ENCODE results near the gene MMP11. TPM values are rescaled to one million over a fixed set of nuclear protein-coding genes. Genes with fewer than 3 reads are reported as not detected.

The MMP11 gene
- total RNA-seq, 3 donors from 2014 or later = 2.0 to 6.3 (median 4.0) TPM

- no peaks in the 10 kb centered on the region for H3K36me3 ChIP-seq (ENCODE audit: low read depth)
- intact Hi-C loops (cut with DNase I, micrococcal nuclease) = no loop called here
- ATAC-seq (no peak), DNase-seq (no peak)
- no peaks in the 10 kb centered on the region for H3K9me3 ChIP-seq
- TF ChIP-seq CTCF (IDR thresholded peaks at IDR 0.05) = no peak
- H3K4me3 ChIP-seq = no peak overlapping the region
- H3K4me1 ChIP-seq (ENCODE audit: low read depth) = peaks cover 6% of the 10 kb centered on the region
These were observed 17.5 kb upstream of the MMP11 start for GRCh38 chr22:23754980-23755636.

GRCh38 chr22:23755711-23756110 is 16.9 kb upstream of the MMP11 start:
- peaks cover 3% of the 10 kb centered on the region for H3K4me1 ChIP-seq (ENCODE audit: low read depth)
- no peak overlapping the region for H3K4me3 ChIP-seq
- H3K9me3 ChIP-seq = no peaks in the 10 kb centered on the region
- ATAC-seq (no peak), DNase-seq (no peak)
- no peaks in the 10 kb centered on the region for H3K36me3 ChIP-seq (ENCODE audit: low read depth)
- no peak for TF ChIP-seq CTCF (IDR thresholded peaks at IDR 0.05)
- intact Hi-C loops (cut with DNase I, micrococcal nuclease) = no loop called here

- Histone ChIP-seq H3K4me1 (ENCODE audit: low read depth) (peaks cover 2% of the 10 kb centered on the region), H3K36me3 (ENCODE audit: low read depth) (no peaks in the 10 kb centered on the region), H3K9me3 (no peaks in the 10 kb centered on the region), H3K4me3 (no peak overlapping the region)
- TF ChIP-seq CTCF (IDR thresholded peaks at IDR 0.05) = no peak
- intact Hi-C loops (cut with DNase I, micrococcal nuclease) = no loop called here
- no peak for DNase-seq
- ATAC-seq = no peak
These were observed 15.8 kb upstream of the MMP11 start for GRCh38 chr22:23756891-23757290.

DNA sequence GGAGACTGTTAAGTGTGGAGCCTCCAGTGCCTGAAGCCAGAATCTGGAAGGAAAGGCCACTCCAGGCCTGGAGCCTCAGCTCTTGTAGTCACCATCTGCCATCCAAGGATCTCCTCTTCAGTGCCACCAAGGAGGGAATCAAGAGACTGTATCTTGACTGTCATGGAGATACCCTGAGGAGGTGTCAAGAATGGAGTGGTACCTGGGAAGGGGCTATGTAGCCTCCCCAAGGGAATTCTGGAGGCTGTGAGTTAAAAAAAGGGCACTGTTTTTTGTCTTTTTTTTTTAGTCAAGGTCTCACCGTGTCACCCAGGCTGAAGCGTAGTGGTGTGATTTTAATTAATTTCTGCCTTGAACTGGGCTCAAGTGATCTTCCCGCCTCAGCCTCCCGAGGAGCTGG is 13.1 kb upstream of the MMP11 start:
- H3K4me1 ChIP-seq (ENCODE audit: low read depth) = peaks cover 2% of the 10 kb centered on the region
- no peak for TF ChIP-seq CTCF (IDR thresholded peaks at IDR 0.05)
- ATAC-seq (no peak), DNase-seq (no peak)
- H3K4me3 ChIP-seq = no peak overlapping the region
- intact Hi-C loops (cut with DNase I, micrococcal nuclease) = no loop called here
- no peaks in the 10 kb centered on the region for H3K9me3 ChIP-seq
- no peaks in the 10 kb centered on the region for H3K36me3 ChIP-seq (ENCODE audit: low read depth)

GRCh38 chr22:23760056-23760455 is 12.6 kb upstream of the MMP11 start:
- DNase-seq (no peak), ATAC-seq (no peak)
- Histone ChIP-seq H3K9me3 (no peaks in the 10 kb centered on the region), H3K4me1 (ENCODE audit: low read depth) (peaks cover 4% of the 10 kb centered on the region), H3K4me3 (no peak overlapping the region), H3K36me3 (ENCODE audit: low read depth) (no peaks in the 10 kb centered on the region)
- no peak for TF ChIP-seq CTCF (IDR thresholded peaks at IDR 0.05)
- intact Hi-C loops (cut with DNase I, micrococcal nuclease) = no loop called here
